HG03432 (cell line): Measurements from ENCODE around the gene APP.

ENCODE experiments used
- ATAC-seq: cut with Tn5 transposase; IDR thresholded peaks from one replicate; pipeline ENCODE4 v1.9.1; 2021; ENCODE audit warnings: mild to moderate bottlenecking, moderate library complexity; ENCODE audit not compliant: unreplicated experiment

APP gene

GRCh38 chr21:25985990-25986389 lies 184.6 kb downstream of the APP start:
- ATAC-seq: no peak

GRCh38 chr21:25984538-25984937 lies 186.0 kb downstream of the APP start:
- ATAC-seq: no peak

DNA sequence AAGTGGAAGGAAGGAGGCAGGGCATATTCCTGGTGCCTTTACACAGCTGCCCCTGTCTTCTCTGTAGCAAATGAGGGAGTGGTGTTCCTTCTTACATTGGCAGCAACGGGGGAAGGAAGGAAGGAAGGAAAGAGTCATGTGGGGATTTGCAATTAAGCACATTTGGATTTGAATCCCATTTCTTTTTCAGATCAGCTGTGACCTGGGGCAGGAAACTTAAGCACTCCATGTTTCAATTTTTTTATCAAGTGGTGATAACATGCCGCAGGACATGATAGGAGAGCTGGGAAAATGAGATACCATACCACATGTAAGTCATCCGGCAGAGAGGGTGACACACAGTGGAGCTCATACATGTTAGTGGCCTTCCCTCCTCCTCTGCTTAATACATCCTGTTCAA lies 186.8 kb downstream of the APP start:
- no peak for ATAC-seq

- ATAC-seq: no peak
These were observed 189.9 kb downstream of the APP start for GRCh38 chr21:25980710-25981109.

DNA sequence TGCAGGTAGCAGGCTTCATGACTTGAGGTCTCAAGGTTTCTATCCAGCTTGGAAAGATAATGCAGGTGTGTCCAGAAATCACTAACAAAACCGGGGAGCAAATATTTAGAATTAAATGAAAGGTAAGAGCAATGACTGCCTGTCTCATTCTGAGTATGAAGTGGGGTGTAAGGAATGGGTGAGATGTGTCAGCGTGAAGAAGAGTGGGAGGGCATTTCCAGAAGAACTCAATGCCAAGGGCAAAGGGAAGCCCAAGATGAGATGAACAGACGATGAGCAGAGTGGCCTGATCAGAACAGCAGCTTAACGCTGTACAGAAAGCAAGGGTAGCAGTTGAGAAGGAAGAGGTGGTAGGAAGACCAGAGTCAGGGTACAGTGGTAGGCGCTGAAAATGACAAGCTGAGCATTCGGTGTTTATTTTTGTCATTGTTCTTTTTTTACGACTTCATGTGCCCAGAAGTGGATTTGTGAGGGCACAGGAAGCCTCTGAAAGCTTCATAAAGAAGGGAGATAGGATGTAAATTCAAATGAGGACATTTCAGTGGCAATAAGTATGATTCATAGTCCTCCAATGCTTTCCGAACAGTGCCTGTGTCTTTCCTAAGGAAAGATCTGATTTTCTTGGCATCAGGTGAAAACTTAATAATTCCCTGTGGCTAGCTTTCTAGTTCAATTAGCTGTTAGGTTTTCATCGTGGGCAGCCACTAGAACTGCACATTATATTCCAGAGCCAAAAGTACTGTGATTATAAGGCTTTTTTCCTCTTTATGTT lies 190.5 kb downstream of the APP start:
- no peak for ATAC-seq

DNA sequence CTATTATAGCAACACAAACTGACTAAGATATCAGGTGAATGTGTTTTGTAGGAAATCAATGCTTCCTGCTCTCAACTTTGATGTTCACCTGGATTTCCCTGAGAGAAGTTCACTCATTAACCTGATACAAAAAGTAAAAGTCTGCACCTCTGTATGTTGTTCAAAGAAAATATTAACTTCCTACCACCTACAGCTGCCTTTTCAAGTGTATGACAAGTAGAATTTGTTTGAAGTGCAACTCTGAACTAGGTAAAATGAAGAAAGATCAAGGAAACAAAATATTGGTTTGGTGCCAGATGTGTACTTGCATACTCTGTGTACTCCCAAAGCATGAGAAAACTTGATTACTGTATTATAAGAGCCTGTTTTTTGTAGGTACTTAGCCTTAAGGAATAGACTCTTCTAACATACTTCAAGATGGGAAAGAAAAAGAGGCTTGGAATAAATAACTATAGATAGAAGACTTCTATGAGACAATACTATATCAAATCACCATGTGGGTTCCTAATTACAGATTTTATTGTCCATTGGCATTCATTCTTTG lies 193.4 kb downstream of the APP start:
- ATAC-seq: no peak

DNA sequence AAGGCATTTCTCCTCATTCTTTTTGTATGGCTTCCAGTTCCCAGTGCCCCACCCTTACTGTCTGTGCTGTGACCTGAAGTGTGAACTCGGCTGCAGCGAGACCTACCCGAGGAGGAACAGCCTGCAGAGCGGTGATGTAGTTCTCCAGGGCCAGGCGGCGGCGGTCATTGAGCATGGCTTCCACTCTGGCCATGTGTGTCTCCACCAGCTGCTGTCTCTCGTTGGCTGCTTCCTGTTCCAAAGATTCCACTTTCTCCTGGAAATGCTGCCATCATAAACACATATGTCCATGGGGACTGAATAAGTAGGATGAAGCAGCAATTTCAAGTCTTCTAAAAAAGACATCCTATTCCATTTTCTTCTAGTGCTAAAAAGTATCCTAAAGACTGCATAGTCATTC lies 195.6 kb downstream of the APP start:
- ATAC-seq: no peak

DNA sequence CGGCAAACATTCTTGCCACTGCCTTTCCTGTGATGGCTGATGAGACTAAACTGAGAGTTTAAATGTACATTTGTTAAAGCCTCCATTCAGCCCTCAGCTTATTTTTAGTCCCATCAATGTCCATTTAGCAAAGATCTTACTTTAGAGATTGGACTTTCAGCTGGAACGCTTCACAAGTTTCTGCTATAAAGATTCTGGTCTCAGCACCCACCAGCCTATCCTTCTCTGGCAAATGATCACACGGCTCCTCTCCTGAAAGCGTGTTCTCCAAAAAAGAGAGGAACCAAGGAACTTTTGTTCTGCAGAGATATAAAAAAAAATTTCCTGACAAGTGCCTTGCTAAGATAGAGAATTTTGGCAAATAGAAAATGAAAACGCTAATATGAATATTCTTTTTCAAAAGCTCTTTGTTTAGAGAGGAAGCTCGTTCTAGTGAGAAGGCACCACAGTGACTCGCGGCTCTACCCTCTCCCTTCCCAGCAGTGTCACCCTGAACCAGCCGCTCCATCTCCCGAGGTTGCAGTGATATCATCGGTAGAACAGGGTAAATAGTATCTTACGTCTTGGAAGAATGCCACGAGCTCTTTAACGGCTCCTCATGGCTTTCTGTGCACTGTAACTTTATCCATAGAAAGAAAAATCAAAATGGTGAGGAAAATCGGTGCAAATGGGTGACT lies 200.2 kb downstream of the APP start:
- ATAC-seq: no peak

DNA sequence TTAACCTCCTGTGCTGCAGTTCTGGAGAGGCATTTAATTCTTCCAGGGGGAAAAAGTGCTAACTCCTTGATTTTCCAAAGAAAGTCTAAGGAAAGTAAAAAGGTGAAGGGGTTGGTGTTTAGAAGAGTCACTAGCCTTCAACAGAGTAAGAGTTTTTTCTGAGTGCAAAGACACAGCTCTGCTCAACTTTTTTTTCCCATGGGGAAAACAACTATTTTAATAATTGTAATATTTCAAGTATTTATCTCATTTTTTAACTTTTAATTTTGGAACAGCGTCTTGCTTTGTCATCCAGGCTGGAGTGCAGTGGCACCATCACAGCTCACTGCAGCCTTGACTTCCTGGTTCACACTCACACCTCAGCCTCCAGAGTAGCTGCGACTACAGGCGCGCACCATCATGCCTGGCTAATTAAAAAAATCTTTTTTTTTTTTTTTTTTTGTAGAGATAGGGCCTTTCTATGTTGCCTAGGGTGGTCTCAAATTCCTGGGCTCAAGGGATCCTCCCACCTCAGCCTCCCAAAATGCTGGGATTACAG lies 202.6 kb downstream of the APP start:
- peak; percentile 71 for ATAC-seq

DNA sequence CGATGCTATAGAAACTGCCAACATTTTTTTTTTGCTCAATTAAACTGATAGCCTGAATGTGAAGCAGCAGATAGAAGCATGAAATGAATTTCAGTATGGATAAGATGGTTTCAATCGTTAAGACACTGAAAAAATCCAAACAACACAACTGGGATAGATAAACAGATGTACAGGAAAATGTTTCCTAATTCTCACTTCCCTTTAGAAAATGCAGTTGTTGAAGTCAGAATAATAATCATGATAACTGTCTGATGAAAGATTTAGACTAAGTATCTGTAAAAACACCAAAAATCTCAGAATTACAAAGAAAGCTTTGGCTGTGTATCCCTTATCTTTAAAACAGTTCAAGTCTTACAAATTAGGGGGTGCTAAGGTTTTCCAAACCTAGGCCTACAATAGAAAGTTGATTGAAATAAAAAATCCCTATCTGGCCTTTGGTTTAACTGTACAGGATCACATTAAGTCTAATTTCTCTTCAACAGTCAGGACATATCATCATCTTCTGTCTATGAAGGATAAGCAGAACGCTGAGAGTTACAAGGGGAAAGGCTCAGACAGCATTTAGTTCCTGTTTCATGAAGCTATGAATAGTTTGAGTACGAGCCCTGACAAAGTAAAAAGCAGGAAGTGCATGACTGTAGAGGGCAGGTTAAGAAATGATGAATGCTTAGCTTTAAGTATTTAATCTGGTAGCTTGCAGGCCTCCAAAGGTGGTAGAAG lies 203.2 kb downstream of the APP start:
- ATAC-seq: peak; percentile 99

DNA sequence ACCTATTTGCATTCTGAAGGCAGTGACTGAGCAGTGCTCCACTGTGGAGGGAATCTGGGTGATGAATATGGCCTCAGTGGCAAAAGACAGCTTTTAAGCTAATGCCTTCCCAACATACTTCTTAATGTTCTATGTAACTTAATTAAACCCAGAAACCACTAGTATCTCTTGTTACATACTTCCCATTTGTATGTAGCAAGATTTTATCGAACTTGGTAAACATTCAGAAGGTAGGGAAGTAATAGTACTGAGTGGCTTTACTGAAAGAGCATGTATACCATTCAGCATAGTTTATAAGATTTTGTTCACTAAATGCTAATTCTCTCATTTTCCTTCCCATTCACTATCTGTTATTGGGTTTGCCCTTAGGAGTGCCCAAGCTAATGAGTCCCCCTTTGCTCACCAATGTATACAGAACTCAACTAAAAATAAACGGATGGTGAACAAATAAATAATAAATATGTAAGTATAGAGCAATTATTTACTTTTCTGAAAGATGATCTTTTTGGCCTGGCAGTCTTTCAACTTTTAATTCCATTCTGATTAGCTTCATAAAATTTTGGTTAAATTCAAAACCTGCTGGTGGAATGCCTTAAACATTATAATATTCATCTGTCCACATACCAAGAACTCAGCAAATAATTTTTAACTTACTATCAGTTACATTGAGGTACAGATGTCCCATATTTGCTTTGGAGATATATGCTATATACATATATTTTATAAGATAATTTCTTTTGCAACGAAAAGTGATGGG lies 204.4 kb downstream of the APP start:
- no peak for ATAC-seq

GRCh38 chr21:25964926-25965325 lies 205.6 kb downstream of the APP start:
- no peak for ATAC-seq

- no peak for ATAC-seq
These were observed 206.6 kb downstream of the APP start for GRCh38 chr21:25964015-25964414.

- ATAC-seq: no peak
These were observed 207.4 kb downstream of the APP start for GRCh38 chr21:25963181-25963580.

- no peak for ATAC-seq
These were observed 209.5 kb downstream of the APP start for GRCh38 chr21:25961042-25961441.

DNA sequence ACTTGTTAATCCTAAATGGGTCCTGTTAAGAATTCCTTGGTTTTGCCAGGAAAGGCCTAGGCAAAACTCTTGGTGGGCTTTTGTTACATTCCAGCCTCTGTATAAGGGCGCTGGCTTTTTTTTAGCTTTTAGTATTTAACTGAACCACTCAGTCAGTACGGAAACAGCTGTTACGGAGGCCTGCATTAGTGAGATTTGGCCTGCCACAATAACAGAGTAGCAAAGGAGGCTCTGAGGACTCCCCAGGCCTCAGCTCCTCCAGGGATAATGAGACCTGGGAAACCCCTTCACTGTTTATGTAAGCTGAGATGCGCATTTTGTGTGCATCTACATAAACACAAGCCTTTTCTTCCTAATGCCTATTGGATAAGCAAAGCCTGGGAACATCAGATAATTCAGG lies 210.2 kb downstream of the APP start:
- no peak for ATAC-seq

DNA sequence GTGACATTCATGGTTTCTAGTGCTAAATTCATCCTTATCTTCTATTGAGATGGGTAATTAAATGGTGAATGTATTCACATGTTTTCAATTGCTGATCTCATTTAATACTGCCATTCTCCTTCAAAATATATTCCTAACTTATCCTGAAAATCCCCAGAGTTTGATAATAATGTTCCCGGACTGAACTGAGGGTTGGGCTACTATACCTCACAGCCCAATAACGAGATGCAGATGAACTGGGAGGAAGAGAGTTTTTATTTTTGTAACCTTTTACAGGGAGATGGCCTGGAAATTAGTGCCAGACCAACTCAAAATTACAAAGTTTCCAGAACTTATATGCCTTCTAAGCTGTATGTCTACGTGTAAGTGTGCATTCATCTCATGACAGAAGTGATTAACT lies 210.8 kb downstream of the APP start:
- ATAC-seq: no peak

DNA sequence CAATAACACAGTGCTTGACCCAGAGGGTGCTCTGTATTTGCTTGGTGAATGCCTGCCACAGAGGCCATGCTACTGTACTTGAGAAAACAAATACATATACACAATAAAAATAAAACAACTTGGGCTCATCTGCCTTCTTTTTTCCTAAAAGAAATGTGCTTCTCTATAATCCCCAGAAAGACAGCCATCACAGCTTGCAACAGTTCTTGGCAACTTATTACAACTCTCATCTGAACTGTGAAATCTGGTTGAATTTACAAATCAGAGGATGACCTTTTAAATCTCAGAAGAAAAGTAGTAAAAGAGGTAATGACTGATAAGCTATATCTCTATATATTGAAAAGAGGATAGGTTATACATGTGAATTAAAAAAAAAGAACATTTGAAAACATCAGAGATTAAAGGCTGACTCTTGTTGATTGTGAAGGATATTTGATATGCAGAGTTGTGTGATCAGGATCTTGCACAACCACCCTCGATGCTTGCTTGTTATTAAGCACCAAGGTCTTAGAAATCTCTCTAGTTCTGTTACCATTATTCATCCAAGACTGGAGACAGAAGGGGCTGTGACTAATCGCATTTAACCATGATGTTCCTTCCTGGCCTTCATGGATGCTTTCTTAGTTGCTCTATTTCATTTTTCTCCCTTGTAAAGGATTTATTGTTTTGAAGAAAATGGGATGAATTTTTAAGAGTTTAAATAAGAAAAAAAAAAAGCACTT lies 213.4 kb downstream of the APP start:
- no peak for ATAC-seq

- no peak for ATAC-seq
These were observed 214.9 kb downstream of the APP start for GRCh38 chr21:25955646-25956045.

GRCh38 chr21:25953659-25954058 lies 216.9 kb downstream of the APP start:
- no peak for ATAC-seq
